ENCODE measurements around the gene BRAT1. TPM values are rescaled to one million over a fixed set of nuclear protein-coding genes. Genes with fewer than 3 reads are reported as not detected.

BRAT1 gene
- total RNA-seq, 2 experiments from 2014 or later, result 44.7 to 52.0 TPM

DNA sequence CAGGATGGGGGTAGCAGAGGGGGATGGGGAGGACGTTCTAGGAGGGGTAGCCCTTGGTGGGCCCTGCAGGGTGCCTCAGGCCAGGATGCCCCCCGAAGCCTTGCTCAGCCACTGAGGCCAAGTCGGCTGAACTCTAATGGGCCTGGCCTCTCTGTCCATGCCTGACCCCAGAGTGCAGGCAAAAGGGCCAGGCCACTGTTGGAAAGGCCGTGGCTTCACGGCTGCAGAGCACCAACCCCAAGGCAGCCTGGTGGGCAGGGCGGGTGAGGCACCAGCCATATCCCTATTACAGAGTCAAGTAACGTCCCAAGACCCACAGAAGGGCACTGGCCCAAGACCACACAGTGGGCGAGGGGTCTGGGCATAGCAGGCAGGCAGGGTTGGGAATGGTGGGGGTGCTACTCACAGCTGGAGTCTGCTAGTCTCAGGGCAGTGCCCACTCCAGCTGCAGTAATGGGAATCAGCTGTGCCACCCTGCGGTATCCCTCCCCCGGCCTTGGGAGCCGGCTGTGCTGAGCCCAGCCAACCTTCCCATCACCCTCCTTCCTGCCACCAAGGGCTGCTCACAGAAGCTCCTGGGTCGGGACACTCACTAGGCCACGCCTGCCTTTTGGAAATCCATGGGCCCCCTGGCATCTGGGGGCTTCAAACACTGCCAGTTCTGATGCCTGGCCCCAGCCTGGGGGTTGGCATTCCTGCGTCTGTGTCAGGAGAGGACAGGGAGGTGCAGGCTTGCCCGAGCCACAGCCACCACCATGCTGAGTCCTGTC is 39.7 kb downstream of the BRAT1 start:
- Histone ChIP-seq H3K4me1 (ENCODE audit: insufficient read depth, low read length, poor library complexity, severe bottlenecking) (peaks cover 47% of the 10 kb centered on the region), H4K20me1 (ENCODE audit: insufficient read depth, low read length) (no peaks in the 10 kb centered on the region), H3K4me2 (ENCODE audit: low read length) (no peak overlapping the region), H2AFZ (ENCODE audit: low read length) (no peak overlapping the region), H3K9me2 (ENCODE audit: insufficient read depth, low read length) (no peaks in the 10 kb centered on the region), H3K9me3 (ENCODE audit: low read length) (no peaks in the 10 kb centered on the region), H3K36me3 (ENCODE audit: insufficient read depth, low read length) (no peaks in the 10 kb centered on the region), H3K79me2 (ENCODE audit: insufficient read depth, low read depth, low read length) (no peaks in the 10 kb centered on the region), H3K27ac (ENCODE audit: low read depth, low read length, poor library complexity, severe bottlenecking) (no peak overlapping the region), H3K4me3 (ENCODE audit: low read depth, low read length, poor library complexity, severe bottlenecking) (no peak overlapping the region)
- DNase-seq (ENCODE audit: low spot score), result no peak
- intact Hi-C loops (cut with micrococcal nuclease; ENCODE audit: unreplicated experiment), result no loop called here
- ChIA-PET CTCF (ENCODE audit: unreplicated experiment) (no interaction called here), POLR2A (no interaction called here)
- BruUV-seq (replicated peaks), result no TSS peak
- TF ChIP-seq EZH2phosphoT487 (IDR thresholded peaks at IDR 0.05; ENCODE audit: borderline replicate concordance, low read depth, low read length), result no peak
- TF ChIP-seq, protein P1, sequence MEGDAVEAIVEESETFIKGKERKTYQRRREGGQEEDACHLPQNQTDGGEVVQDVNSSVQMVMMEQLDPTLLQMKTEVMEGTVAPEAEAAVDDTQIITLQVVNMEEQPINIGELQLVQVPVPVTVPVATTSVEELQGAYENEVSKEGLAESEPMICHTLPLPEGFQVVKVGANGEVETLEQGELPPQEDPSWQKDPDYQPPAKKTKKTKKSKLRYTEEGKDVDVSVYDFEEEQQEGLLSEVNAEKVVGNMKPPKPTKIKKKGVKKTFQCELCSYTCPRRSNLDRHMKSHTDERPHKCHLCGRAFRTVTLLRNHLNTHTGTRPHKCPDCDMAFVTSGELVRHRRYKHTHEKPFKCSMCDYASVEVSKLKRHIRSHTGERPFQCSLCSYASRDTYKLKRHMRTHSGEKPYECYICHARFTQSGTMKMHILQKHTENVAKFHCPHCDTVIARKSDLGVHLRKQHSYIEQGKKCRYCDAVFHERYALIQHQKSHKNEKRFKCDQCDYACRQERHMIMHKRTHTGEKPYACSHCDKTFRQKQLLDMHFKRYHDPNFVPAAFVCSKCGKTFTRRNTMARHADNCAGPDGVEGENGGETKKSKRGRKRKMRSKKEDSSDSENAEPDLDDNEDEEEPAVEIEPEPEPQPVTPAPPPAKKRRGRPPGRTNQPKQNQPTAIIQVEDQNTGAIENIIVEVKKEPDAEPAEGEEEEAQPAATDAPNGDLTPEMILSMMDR (conservative IDR thresholded peaks at IDR 0.05; ENCODE audit: low read length), result no peak

DNA sequence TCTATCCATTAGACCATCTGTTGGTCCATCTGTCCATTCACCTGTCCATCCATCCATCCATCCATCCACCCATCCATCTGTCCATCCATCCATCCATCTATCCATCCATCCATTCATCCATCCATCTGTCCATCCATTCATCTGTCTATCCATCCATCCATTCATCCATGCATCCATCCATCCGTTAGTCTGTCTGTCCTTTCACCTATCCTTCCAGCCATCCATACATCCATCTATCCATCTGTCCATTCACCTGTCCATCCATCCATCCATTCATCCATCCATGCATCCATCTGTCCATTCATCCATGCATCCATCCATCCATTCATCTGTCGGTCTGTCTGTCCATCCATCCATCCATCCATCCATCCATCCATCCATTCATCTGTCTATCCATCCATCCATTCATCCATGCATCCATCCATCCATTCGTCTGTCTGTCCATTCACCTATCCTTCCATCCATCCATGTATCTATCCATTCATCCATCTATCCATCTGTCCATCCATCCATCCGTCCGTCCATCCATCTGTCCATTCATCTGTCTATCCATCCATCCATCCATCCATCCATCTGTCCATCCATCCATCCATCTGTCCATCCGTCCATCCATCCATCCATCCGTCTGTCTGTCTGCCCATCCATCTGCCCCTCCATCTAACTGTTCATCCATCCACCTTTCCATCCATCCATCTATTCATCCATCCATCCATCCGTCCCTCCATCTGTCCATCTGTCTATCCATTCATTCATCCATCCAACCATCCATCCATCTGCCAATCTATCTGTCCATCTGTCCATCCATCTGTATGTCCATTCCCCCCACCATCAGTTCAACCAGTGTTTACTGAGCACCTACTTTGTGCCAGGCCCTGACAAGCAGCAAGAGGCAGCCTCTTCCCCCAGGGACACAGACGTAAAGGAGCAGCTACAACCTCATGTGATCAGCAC is 40.6 kb downstream of the BRAT1 start:
- H3K27ac ChIP-seq (ENCODE audit: low read depth, low read length, poor library complexity, severe bottlenecking), result no peak overlapping the region
- CTCF ChIA-PET (ENCODE audit: unreplicated experiment), result no interaction called here
- intact Hi-C loops (cut with micrococcal nuclease; ENCODE audit: unreplicated experiment), result no loop called here
- no TSS peak for BruUV-seq (replicated peaks)
- H3K4me2 ChIP-seq (ENCODE audit: low read length), result no peak overlapping the region
- no peak for DNase-seq (ENCODE audit: low spot score)
- no peaks in the 10 kb centered on the region for H3K9me3 ChIP-seq (ENCODE audit: low read length)
- TF ChIP-seq EZH2phosphoT487 (IDR thresholded peaks at IDR 0.05; ENCODE audit: borderline replicate concordance, low read depth, low read length), result no peak
- TF ChIP-seq, protein P1 (conservative IDR thresholded peaks at IDR 0.05; ENCODE audit: low read length), result no peak
- H4K20me1 ChIP-seq (ENCODE audit: insufficient read depth, low read length), result no peaks in the 10 kb centered on the region
- POLR2A ChIA-PET, result no interaction called here
- H3K36me3 ChIP-seq (ENCODE audit: insufficient read depth, low read length), result no peaks in the 10 kb centered on the region
- H3K9me2 ChIP-seq (ENCODE audit: insufficient read depth, low read length), result no peaks in the 10 kb centered on the region
- peaks cover 49% of the 10 kb centered on the region for H3K4me1 ChIP-seq (ENCODE audit: insufficient read depth, low read length, poor library complexity, severe bottlenecking)
- H2AFZ ChIP-seq (ENCODE audit: low read length), result no peak overlapping the region
- H3K79me2 ChIP-seq (ENCODE audit: insufficient read depth, low read depth, low read length), result no peaks in the 10 kb centered on the region
- no peak overlapping the region for H3K4me3 ChIP-seq (ENCODE audit: low read depth, low read length, poor library complexity, severe bottlenecking)
